HG03095 (cell line): ENCODE data around the gene LECT2.

ENCODE experiments used
- ATAC-seq: cut with Tn5 transposase; IDR thresholded peaks from one replicate; pipeline ENCODE4 v1.9.1; 2021; ENCODE audit warnings: moderate library complexity; ENCODE audit not compliant: unreplicated experiment

LECT2 gene

DNA sequence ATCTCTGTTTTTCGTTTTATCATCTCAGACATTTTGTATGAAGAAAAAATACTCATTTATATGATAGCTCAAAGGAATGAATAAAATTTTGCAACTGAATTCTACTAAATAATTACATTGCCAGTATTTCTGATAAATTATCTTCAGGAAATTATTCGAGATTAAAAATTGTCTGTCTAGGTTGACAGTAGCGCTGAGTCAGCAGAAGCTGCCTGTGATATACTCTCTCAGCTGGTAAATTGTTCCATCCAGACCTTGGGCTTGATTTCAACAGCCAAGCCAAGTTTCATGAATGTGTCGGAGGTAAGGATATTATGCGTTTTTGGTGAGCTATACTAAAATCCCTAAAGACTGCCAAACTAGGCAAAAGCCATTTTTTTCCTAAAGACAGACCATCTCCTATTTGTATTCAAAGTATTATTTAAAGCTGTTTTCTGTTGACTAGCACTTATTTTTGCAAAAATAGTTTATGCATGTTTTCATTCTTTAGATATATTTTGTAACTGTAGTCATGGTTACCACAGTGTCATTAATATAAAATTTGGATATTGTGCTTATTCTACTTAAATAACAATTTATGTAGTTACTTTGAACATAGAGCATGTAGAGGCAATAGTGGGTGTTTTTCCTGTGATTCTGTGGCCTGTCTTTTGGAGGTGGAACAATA lies 17.4 kb downstream of the LECT2 start:
- ATAC-seq, result no peak

DNA sequence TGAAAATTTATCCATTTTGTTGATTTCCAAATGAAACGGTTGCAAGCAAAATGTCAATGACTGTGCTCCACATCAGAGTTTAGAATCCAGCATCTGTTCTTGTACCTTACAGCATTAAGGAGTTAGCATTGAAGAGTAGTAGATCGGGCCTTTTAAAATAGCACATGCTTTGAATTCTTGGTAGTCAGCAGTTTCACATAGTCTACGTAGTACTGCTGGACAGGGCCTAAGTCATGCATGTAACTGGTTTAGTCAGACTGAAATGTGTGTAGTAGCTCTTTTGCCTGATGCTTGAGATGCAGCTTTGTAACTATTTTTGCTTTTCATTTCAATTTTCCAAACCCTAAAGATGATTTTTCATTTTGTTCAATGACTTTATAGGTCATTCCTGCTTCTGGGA lies 19.8 kb downstream of the LECT2 start:
- ATAC-seq, result no peak

DNA sequence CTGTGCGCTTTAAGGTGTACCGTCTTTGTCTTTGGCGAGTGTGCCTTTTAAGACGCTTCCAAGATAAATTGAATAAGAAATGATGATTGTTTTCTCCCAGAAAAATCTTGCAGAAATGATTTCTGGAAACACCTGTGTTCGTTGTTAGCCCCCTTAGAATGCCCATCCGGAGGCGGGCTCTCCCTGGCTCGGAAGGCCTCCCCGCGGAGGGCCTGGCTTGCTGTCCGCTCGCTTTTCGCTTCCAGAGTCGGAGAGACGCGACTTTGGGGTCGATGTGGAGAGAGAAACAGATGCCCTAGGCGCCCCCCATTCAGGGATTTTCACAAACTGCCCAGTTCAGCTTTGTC lies 23.9 kb downstream of the LECT2 start:
- no peak for ATAC-seq

DNA sequence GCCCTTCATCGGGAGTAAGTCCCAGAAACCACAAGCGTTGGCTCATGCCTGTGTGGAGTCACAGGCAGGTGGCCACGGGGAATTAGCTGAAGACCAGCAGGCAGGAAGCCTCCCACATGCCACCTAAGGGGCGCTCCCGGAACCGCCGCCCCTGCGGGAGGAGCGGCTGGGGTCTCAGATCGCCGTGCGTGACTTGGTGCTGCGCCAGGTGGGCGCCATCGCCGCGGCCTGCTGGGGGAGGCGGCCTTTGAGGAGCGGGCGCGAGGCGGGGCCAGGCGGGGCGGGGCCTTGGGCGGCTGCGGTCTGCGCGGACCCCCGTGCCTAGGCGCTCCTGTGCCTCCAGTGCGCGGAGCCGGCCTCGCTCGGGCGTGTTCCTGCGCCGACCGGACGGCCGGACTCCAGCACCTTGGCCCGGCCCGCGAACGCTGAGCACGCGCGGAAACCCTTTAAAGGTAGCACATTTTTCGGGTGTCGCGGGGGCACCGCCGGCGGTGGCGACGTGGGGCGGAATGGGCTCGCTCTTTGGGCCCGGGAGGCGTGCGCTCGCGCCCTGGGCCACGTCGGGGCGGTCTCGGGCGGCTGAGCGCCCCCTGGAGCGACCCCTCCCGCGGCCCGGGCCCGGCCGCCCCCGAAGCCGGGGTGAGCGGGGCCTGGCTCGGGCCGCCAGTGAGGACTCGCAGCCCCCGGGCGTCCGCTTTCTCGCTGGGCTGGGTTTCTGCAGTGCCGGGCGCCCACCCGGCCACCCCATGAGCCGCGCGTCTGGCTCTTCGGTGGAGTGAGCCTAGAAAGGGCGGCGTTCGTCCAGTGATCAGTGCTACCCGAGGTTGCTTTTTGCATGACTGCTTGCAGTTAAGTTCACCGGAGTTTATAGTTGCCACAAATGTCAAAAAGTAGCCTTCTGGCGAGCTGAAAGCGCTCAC lies 24.5 kb downstream of the LECT2 start:
- no peak for ATAC-seq

DNA sequence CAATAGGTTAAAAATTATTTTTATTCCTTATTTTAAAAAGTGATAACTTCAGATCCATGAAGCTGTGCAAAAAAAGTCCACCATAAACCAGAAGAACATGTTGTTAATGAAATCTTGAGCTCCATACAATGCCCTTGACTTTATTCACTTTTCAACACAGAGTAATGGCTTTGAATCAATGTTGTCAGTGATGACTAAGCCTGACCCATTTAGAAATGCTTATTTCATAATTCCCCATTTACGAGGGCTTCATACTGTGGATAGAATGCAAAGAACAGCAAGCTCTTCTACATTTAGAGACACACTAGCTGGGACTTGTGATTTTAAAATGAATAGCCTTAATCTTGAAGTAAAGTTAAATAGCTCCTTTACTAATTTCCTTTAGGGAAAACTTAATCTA lies 33.4 kb downstream of the LECT2 start:
- no peak for ATAC-seq

DNA sequence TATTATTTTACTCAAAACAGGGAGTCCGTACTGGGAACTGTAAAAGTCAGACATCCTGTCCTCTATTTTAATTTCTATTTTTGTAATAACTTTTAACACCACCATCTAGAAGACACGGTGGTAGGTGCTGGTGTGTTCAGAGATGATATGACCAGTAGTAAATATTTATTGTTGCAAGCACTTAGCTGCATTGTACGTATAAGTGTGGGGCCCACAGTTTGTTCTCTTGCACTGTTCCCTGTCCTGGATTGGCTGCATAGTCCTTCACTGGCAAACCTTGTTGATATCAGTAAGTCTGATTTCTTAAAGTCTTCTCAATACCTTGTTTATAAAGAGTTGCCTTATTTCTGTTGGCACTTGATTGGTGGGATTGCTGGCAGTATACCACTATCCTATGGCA lies 34.6 kb downstream of the LECT2 start:
- ATAC-seq, result no peak

DNA sequence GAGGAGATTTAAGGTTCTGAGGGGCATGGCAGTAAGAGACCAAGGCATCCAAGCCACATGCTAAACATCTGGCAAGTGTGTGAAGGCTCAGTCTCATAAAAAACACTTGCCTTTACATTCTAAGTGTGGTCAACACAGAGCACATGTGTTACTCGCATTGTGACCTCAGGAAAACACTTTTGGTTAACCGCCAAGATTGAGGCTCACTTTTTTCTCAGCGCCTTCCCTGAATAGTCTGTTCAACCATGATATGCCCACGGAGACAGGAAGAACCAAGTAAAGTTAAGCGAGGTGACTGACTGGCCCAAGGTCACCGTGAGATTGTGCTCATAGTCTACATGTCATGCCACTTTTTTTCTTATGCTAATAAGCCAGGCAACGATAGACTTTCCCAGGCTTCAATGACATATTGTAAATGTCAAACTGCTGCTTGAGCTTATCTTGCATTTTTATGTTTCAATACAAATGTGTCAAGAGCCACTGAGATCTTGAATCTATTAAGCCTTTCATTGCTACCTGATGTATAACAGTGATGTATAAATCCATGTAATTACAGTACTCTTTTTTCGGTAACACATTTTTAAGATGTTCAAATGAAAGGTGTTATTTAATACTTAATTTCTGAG lies 38.0 kb downstream of the LECT2 start:
- ATAC-seq, result no peak

DNA sequence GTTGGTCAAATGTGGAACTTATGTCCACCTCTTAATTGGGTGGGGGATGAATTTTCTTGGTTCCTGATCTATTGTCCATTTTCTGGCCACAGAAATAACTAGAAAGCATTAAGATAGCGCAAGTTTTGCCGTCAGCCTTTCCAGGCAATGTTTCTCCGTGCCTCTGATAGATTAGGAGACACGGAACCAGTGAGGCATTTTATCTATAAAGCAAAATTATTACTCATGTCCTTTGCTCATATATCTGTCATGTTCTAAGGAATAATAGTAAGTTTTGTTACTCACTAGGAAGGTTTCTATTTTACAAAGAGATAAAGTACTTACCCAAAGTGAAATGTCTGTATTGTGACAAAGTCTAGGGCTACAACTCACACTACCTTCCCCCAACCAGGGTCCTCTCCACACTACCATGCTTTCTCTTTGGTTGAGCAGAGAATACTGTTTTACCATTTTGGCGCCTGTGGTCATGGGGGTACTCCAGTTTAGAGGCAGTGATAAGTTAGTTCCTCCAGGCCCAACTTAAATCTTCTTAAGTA lies 39.2 kb downstream of the LECT2 start:
- ATAC-seq, result no peak

DNA sequence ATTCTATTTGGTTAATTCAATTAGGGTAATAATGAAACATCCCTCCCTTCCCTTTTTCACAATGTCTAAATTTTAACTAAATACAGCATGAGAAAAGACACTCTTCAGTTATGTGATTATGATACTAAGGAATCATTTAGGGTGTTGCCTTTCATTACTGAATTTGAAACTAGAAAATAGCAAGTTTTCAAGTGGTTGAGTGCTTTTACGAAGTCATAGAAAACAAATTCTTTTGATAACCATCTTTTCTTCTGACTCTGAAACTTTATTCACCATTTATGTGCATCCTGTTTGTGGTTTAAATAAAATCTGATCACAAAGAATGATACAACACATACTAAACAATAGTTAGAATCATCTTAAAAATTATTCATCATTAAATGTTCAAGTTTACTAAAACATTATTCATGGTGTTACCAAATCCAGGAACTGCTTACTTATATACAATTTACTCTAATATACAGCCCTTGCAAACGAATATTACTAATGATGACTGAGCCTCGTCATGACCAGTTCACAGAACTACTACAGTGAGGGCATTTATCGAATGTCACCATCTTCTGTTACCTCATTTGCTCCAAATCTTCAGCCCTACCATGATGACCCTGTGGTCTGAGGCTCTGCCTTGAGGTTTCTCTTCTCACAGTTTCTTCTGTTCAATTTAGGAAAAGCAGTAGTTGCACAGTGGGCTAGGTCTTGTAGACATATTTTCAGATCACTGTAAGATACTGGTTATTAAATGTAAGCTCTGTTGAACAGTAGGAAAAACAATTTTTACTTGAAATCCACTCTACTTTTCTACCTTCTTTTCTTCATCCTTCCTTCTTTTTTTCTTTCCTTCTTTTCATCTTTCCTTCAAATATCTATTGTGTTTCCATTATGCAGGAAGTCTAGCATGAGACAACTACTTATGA lies 40.8 kb downstream of the LECT2 start:
- ATAC-seq, result no peak

DNA sequence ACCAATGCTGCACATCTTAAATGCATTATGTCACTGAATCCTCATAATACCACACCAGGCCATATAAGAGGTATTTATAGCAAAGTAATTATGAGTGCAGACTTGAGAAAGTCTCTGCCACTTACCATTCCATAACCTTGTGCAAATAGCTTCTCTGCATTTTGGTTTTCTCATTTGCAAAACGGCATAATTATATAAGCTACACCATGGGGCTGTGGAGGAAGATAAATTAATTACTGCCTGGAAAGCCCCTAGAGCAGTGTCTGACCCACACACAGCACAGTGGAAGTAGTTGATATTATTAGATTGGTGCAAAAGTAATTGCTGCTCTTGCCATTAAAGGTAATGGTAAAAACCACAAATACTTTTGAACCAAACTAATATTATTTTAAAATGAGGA lies 49.6 kb downstream of the LECT2 start:
- ATAC-seq, result no peak

DNA sequence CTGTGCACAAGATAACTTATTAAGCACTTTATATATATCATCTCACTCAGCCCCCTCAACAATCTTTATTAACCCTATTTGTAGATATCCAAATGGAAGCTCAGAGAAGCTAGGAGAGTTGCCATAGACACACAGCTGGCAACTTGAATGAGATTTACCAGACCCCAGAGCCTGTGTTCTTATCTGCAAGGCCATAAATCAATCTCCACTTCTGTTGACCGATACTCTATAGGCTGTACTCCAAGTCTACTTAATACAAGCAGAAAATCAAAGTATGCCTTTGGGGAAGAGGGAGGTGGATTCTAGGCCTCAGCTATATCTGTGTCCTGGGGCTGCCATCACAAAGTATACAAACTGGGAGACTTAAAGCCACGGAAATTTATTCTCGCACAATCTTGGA lies 53.1 kb downstream of the LECT2 start:
- ATAC-seq, result no peak

DNA sequence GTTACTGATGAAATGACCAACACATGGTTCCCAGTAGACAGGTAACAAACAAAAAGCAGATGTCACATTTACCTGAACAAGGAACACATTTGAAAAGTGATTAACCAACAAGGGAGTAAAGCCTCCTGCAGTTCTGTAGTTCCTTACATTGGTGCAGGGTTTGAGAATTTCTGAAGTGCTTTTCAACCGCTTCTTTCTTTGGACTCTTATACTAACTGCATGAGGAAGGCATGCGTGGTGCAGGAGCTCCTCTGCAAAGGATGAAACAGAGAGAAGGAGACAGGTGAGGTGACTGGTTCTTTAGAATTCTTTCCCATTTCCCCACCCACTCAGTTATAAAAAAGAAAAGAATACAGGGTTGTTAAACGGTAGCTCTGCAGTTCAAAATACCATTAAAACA lies 54.5 kb downstream of the LECT2 start:
- ATAC-seq, result no peak

DNA sequence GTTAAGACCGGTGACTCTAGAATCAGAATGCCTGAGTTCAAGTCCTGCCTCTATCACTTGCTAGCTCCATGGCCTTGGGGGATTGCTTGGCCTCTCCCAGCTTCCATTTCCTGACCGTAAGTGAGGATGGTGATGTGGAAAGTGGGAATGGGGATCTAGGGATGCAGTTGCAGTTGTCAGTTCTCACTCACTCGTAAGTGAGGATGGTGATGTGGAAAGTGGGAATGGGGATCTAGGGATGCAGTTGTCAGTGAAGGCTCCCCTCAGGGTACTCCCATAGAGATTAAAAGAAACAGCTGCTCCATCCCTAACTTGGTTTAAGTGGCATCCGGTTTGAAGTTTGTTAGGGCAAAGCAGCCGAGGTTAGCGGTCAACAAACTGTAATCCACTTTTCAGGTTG lies 56.1 kb downstream of the LECT2 start:
- no peak for ATAC-seq
